ENCODE measurements around the gene PLD4. TPM values are rescaled to one million over a fixed set of nuclear protein-coding genes. Genes with fewer than 3 reads are reported as not detected.
"Not testable (repeated sequence)": the region's sequence is repeated elsewhere in the genome, so short reads cannot be mapped to it uniquely, and the experiment has no call there.

Gene PLD4
- total RNA-seq, 2 donors from 2014 or later, result not detected

DNA sequence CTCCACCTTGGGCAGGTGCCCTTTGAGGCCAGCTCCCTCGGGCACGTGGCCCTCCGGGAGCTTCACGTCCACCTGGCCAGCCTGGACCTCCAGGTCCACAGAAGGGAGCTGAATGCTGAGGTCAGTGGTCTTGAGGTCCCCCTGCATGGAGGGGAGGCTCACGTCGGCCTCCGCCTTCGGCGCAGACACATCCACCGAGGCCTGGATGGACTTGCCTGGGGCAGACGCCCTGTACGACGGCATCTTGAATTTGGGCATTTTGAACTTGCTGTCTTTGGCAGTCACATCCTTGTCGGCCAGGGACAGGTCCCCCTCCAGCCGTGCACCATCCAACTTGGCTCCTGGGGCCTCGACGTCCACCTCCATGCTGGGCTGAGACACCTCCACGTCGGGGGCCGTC lies 20.6 kb downstream of the PLD4 start:
- H3K27ac Mint-ChIP-seq; ATAC-seq (replicated peaks); H3K27me3 Mint-ChIP-seq; H3K36me3 Mint-ChIP-seq (ENCODE audit: low read depth); H3K4me1 Mint-ChIP-seq; H3K4me3 Mint-ChIP-seq; H3K9me3 Mint-ChIP-seq: not testable (repeated sequence)

- H3K4me1 Mint-ChIP-seq; H3K36me3 Mint-ChIP-seq (ENCODE audit: low read depth); H3K27me3 Mint-ChIP-seq; H3K4me3 Mint-ChIP-seq; H3K27ac Mint-ChIP-seq; H3K9me3 Mint-ChIP-seq; ATAC-seq (replicated peaks): not testable (repeated sequence)
Measured at GRCh38 chr14:104945986-104946965, 21.6 kb downstream of the PLD4 start.

DNA sequence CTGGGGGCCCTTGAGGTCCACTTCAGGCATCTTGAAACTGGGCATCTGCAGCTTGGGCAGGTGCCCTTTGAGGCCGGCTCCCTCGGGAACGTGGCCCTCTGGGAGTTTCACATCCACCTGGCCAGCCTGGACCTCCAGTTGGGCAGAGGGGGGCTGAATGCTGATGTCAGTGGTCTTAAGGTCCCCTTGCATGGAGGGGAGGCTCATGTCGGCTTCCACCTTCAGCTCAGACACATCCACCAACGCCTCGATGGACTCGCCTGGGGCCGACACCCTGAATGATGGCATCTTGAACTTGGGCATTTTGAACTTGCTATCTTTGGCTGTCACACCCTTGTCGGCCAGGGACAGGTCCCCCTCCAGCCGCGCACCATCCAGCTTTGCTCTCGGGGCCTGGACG lies 22.5 kb downstream of the PLD4 start:
- not testable (repeated sequence) for H3K27ac Mint-ChIP-seq; H3K36me3 Mint-ChIP-seq (ENCODE audit: low read depth); H3K4me1 Mint-ChIP-seq; H3K27me3 Mint-ChIP-seq; H3K4me3 Mint-ChIP-seq; ATAC-seq (replicated peaks); H3K9me3 Mint-ChIP-seq

GRCh38 chr14:104947881-104948735 lies 23.4 kb downstream of the PLD4 start:
- not testable (repeated sequence) for H3K36me3 Mint-ChIP-seq (ENCODE audit: low read depth); H3K4me1 Mint-ChIP-seq; H3K27me3 Mint-ChIP-seq; ATAC-seq (replicated peaks); H3K4me3 Mint-ChIP-seq; H3K9me3 Mint-ChIP-seq; H3K27ac Mint-ChIP-seq

GRCh38 chr14:104948736-104949031 lies 24.0 kb downstream of the PLD4 start:
- Mint-ChIP-seq H3K27ac (no peak overlapping the region), H3K4me1 (no peaks in the 10 kb centered on the region)
- ATAC-seq (replicated peaks), result no peak

GRCh38 chr14:104949406-104949955 lies 24.8 kb downstream of the PLD4 start:
- not testable (repeated sequence) for H3K9me3 Mint-ChIP-seq; H3K27me3 Mint-ChIP-seq; H3K27ac Mint-ChIP-seq; H3K4me3 Mint-ChIP-seq; H3K4me1 Mint-ChIP-seq; ATAC-seq (replicated peaks); H3K36me3 Mint-ChIP-seq (ENCODE audit: low read depth)

More at GRCh38 chr14:104948736-104949031, 24.0 kb downstream of the PLD4 start:
- peaks cover 5% of the 10 kb centered on the region for H3K27me3 Mint-ChIP-seq
- no peaks in the 10 kb centered on the region for H3K9me3 Mint-ChIP-seq
- H3K4me3 Mint-ChIP-seq, result no peak overlapping the region
- H3K36me3 Mint-ChIP-seq (ENCODE audit: low read depth), result no peaks in the 10 kb centered on the region

GRCh38 chr14:104950021-104950420 lies 25.3 kb downstream of the PLD4 start:
- Mint-ChIP-seq H3K27ac (no peak overlapping the region), H3K36me3 (ENCODE audit: low read depth) (no peaks in the 10 kb centered on the region), H3K27me3 (peaks cover 5% of the 10 kb centered on the region), H3K4me1 (no peaks in the 10 kb centered on the region), H3K4me3 (no peak overlapping the region), H3K9me3 (no peaks in the 10 kb centered on the region)
- ATAC-seq (replicated peaks), result no peak

- not testable (repeated sequence) for H3K4me1 Mint-ChIP-seq; H3K4me3 Mint-ChIP-seq; ATAC-seq (replicated peaks); H3K36me3 Mint-ChIP-seq (ENCODE audit: low read depth); H3K27me3 Mint-ChIP-seq; H3K27ac Mint-ChIP-seq; H3K9me3 Mint-ChIP-seq
Measured at GRCh38 chr14:104950701-104951100, 26.0 kb downstream of the PLD4 start.

DNA sequence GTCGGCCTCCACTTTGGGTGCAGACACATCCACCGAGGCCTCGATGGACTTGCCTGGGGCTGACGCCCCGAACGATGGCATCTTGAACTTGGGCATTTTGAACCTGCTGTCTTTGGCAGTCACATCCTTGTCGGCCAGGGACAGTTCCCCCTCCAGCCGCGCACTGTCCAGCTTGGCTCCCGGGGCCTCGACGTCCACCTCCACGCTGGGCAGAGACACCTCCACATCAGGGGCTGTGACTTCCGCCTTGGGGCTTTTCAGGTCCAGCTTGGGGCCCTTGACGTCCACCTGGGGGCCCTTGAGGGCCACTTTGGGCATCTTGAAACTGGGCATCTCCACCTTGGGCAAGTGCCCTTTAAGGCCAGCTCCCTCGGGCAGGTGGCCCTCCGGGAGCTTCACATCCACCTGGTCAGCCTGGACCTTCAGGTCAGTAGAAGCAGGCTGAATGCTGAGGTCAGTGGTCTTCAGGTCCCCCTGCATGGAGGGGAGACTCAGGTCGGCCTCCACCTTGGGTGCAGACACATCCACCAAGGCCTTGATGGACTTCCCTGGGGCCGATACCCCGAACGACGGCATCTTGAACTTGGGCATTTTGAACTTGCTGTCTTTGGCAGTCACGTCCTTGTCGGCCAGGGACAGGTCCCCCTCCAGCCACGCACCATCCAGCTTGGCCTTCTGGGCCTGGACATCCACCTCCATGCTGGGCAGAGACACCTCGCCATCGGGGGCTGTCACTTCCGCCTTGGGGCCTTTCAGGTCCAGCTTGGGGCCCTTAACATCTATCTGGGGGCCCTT lies 27.4 kb downstream of the PLD4 start:
- ATAC-seq (replicated peaks); H3K4me1 Mint-ChIP-seq; H3K27me3 Mint-ChIP-seq; H3K4me3 Mint-ChIP-seq; H3K36me3 Mint-ChIP-seq (ENCODE audit: low read depth); H3K9me3 Mint-ChIP-seq; H3K27ac Mint-ChIP-seq: not testable (repeated sequence)

- H3K36me3 Mint-ChIP-seq (ENCODE audit: low read depth), result no peaks in the 10 kb centered on the region
- H3K4me1 Mint-ChIP-seq, result no peaks in the 10 kb centered on the region
- no peak overlapping the region for H3K27ac Mint-ChIP-seq
- H3K27me3 Mint-ChIP-seq, result peaks cover 14% of the 10 kb centered on the region
- H3K4me3 Mint-ChIP-seq, result no peak overlapping the region
- no peak for ATAC-seq (replicated peaks)
- H3K9me3 Mint-ChIP-seq, result no peaks in the 10 kb centered on the region
Measured at GRCh38 chr14:104953097-104953496, 28.4 kb downstream of the PLD4 start.

- H3K4me3 Mint-ChIP-seq, result no peak overlapping the region
Measured at GRCh38 chr14:104953896-104954656, 29.4 kb downstream of the PLD4 start.

DNA sequence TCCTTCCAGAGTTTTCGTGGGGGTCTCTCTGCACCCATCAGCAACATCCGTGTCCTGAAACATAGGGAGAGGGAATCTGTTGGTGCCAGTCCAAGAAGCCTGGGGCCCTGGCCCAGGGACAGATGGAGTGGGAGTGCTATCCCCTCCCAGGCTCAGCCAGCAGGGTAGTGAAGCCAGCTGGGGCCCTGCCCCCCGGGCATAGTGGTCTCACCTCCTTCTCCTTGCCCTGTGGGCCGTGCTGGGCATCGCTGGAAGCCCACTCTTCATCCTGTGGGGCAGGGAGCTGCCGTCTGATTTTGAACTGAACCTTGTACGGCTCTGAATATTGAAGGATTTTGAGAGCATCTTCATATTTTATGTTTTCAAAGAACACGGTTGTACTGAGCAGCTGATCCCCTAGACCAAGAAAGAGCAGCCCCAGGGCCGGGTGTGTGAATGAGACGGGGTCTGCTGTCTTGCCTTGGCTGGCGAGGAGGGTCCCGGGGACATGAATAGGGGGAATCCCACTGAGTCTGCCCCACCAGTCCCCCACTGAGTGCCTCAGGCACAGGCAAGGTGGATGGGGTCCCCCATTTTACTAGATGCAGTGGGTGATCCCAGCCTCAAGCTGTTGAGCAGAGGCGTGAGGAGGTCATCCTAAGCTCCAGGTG lies 30.2 kb downstream of the PLD4 start:
- H3K9me3 Mint-ChIP-seq, result no peaks in the 10 kb centered on the region
- H3K36me3 Mint-ChIP-seq (ENCODE audit: low read depth), result no peaks in the 10 kb centered on the region
- H3K27ac Mint-ChIP-seq, result no peak overlapping the region
- peaks cover 18% of the 10 kb centered on the region for H3K27me3 Mint-ChIP-seq
- ATAC-seq (replicated peaks), result no peak
- H3K4me3 Mint-ChIP-seq, result no peak overlapping the region
- no peaks in the 10 kb centered on the region for H3K4me1 Mint-ChIP-seq

More at GRCh38 chr14:104953896-104954656, 29.4 kb downstream of the PLD4 start:
- peaks cover 18% of the 10 kb centered on the region for H3K27me3 Mint-ChIP-seq
- ATAC-seq (replicated peaks), result no peak
- no peaks in the 10 kb centered on the region for H3K4me1 Mint-ChIP-seq
- no peaks in the 10 kb centered on the region for H3K9me3 Mint-ChIP-seq
- no peak overlapping the region for H3K27ac Mint-ChIP-seq
- H3K36me3 Mint-ChIP-seq (ENCODE audit: low read depth), result no peaks in the 10 kb centered on the region

DNA sequence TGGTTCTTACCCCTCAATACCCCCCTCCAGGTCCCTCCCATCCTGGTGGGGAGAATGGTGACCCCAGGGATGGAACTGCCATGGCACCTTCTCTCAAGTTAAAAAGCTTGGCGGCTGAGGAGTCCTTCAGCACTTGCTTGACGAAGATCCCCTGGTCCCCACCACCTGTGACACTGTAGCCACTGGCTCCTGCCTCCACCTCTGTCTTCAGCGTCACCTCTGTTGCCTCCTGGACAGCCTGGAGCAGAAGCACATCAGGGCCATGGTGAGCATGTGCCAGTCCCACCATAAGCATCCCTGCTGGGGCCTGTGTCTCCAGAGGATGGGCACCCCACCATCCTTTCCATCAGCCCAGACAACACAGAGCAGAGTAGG lies 30.7 kb downstream of the PLD4 start:
- Mint-ChIP-seq H3K4me1 (no peaks in the 10 kb centered on the region), H3K27ac (no peak overlapping the region), H3K27me3 (peaks cover 20% of the 10 kb centered on the region), H3K4me3 (no peak overlapping the region), H3K9me3 (no peaks in the 10 kb centered on the region), H3K36me3 (ENCODE audit: low read depth) (no peaks in the 10 kb centered on the region)
- ATAC-seq (replicated peaks), result no peak

Data from activated T-helper 17 cell treated with anti-CD3 and anti-CD28 coated beads, Interleukin-2, amount 50 U/mL, for 72 hours (primary cell).